GM21528 (cell line): ENCODE measurements around the gene EEPD1.

Experiments used
- ATAC-seq: cut with Tn5 transposase; IDR thresholded peaks from one replicate; pipeline ENCODE4 v1.9.1; 2021; ENCODE audit warnings: mild to moderate bottlenecking, moderate library complexity; ENCODE audit not compliant: unreplicated experiment, low FRiP score

The EEPD1 gene

GRCh38 chr7:36278069-36278619, 125.1 kb downstream of the EEPD1 start:
- ATAC-seq = no peak

GRCh38 chr7:36278620-36279172, 125.6 kb downstream of the EEPD1 start:
- no peak for ATAC-seq

- ATAC-seq = peak; percentile 65
Observed at GRCh38 chr7:36279200-36279925, 126.3 kb downstream of the EEPD1 start.

- no peak for ATAC-seq
Observed at GRCh38 chr7:36279926-36280315, 126.9 kb downstream of the EEPD1 start.

- ATAC-seq = no peak
Observed at GRCh38 chr7:36280840-36281812, 128.1 kb downstream of the EEPD1 start.

- ATAC-seq = no peak
Observed at GRCh38 chr7:36281945-36282717, 129.1 kb downstream of the EEPD1 start.

GRCh38 chr7:36283181-36283580, 130.1 kb downstream of the EEPD1 start:
- no peak for ATAC-seq

- ATAC-seq = peak; percentile 44
Observed at GRCh38 chr7:36283711-36284130, 130.7 kb downstream of the EEPD1 start.

GRCh38 chr7:36284456-36285090, 131.5 kb downstream of the EEPD1 start:
- no peak for ATAC-seq

GRCh38 chr7:36285276-36285675, 132.2 kb downstream of the EEPD1 start:
- ATAC-seq = no peak

- no peak for ATAC-seq
Observed at GRCh38 chr7:36286226-36286625, 133.2 kb downstream of the EEPD1 start.

- ATAC-seq = no peak
Observed at GRCh38 chr7:36286688-36287087, 133.6 kb downstream of the EEPD1 start.

- no peak for ATAC-seq
Observed at GRCh38 chr7:36287371-36288241, 134.6 kb downstream of the EEPD1 start.

- no peak for ATAC-seq
Observed at GRCh38 chr7:36288501-36288900, 135.4 kb downstream of the EEPD1 start.

- no peak for ATAC-seq
Observed at GRCh38 chr7:36289833-36290661, 137.0 kb downstream of the EEPD1 start.

GRCh38 chr7:36291387-36292316, 138.6 kb downstream of the EEPD1 start:
- no peak for ATAC-seq

- ATAC-seq = no peak
Observed at GRCh38 chr7:36295090-36295489, 142.0 kb downstream of the EEPD1 start.
